NB4 (cell line): ENCODE results near the gene FKBP15.
"Not testable (repeated sequence)": the region's sequence is repeated elsewhere in the genome, so short reads cannot be mapped to it uniquely, and the experiment has no call there.

Experiments used
- DNase-seq: peaks from one replicate; pipeline ENCODE4 v3.0.0; 2010; ENCODE audit warnings: low read depth
- H3K4me3 ChIP-seq: one replicate; pipeline ENCODE4 v1.5.1; 2011; ENCODE audit warnings: mild to moderate bottlenecking, low read depth, low read length, moderate library complexity
- CTCF ChIP-seq: IDR thresholded peaks from one replicate; pipeline ENCODE4 v1.5.1; 2012; ENCODE audit warnings: low read depth, low read length
- MAX ChIP-seq: IDR thresholded peaks from 2 replicates; pipeline ENCODE4 v1.6.1; 2011; ENCODE audit warnings: low read depth, low read length
- MYC ChIP-seq: IDR thresholded peaks from 2 replicates; pipeline ENCODE4 v1.6.1; 2011; ENCODE audit warnings: low read depth, low read length
- POLR2A ChIP-seq: IDR thresholded peaks from 2 replicates; pipeline ENCODE4 v1.6.1; 2011; ENCODE audit warnings: mild to moderate bottlenecking; ENCODE audit not compliant: insufficient read length; ENCODE audit errors: extremely low read depth

The FKBP15 gene

GRCh38 chr9:113238859-113239232 lies 17.8 kb upstream of the FKBP15 start:
- no peak for TF ChIP-seq POLR2A
- TF ChIP-seq MYC, result no peak
- no peak for TF ChIP-seq MAX
- TF ChIP-seq CTCF, result no peak
- H3K4me3 ChIP-seq, result no peak overlapping the region
- no peak for DNase-seq

GRCh38 chr9:113238202-113238858 lies 17.3 kb upstream of the FKBP15 start:
- H3K4me3 ChIP-seq, result no peak overlapping the region
- DNase-seq, result no peak
- no peak for TF ChIP-seq POLR2A
- no peak for TF ChIP-seq CTCF
- TF ChIP-seq MAX, result no peak
- no peak for TF ChIP-seq MYC

- TF ChIP-seq MAX (no peak), POLR2A (no peak), CTCF (no peak), MYC (no peak)
- H3K4me3 ChIP-seq, result no peak overlapping the region
- DNase-seq, result no peak
Observed at GRCh38 chr9:113237026-113237425, 15.9 kb upstream of the FKBP15 start.

- DNase-seq, H3K4me3 ChIP-seq: not testable (repeated sequence)
Observed at GRCh38 chr9:113235701-113236255, 14.7 kb upstream of the FKBP15 start.

GRCh38 chr9:113231701-113232100 lies 10.6 kb upstream of the FKBP15 start:
- DNase-seq, result no peak
- no peak overlapping the region for H3K4me3 ChIP-seq
- TF ChIP-seq MAX (no peak), CTCF (no peak), POLR2A (no peak), MYC (no peak)

GRCh38 chr9:113228130-113228665 lies 7.1 kb upstream of the FKBP15 start:
- TF ChIP-seq MAX (no peak), POLR2A (no peak), MYC (no peak), CTCF (no peak)
- DNase-seq, result no peak
- no peak overlapping the region for H3K4me3 ChIP-seq
